Liver (tissue), 5 donors: Measurements from ENCODE around the gene ACVR2B. TPM values are rescaled to one million over a fixed set of nuclear protein-coding genes. Genes with fewer than 3 reads are reported as not detected.

Experiments used
- polyA plus RNA-seq, 2 donors: library from polyadenylated mRNA; stranded (reverse) in 1 of 2; unstranded in 1 of 2; fragments of 200-250 nt in 1 of 2; fragments of >200 nt in 1 of 2; fragmentation: Nextera tagmentation in 1 of 2; extraction: Ambion mirVana in 1 of 2; gene quantifications; one replicate each; pipeline versions ENCODE4 v1.2.1 to v1.2.3, GENCODE V29; 2013 to 2015
- small RNA-seq: library from RNA; depleted of rRNA; stranded (forward); fragments of <200 nt; gene quantifications from one replicate; pipeline ENCODE3, GENCODE V24; 2014
- total RNA-seq, 2 donors: library from RNA; depleted of rRNA; stranded (reverse); fragments of >200 nt; gene quantifications; one replicate each; pipeline ENCODE4 v1.2.3, GENCODE V29; 2014
- donor health status: healthy.
- donor health status: healthy.
- donor health status: healthy.

The ACVR2B gene
- total and polyA plus RNA-seq, 4 donors: 1.2 to 7.4 (median 4.7) TPM

Small RNA genes lying within 50 kb of the gene (small RNA-seq; reads per million reads assigned to genes)
- not detected for gene RF00019

Other genes with a start within 250 kb of the ACVR2B start
- gene SLC22A13, start 188.1 kb upstream of the ACVR2B start, total RNA-seq: under 1 TPM; 0.14 to 0.42 TPM
- under 1 TPM in 1 of 2 donors, not detected in 1; 0.10 TPM for gene SLC22A13, start 188.1 kb upstream of the ACVR2B start, polyA plus RNA-seq
- under 1 TPM in 1 of 2 donors, not detected in 1; 0.17 TPM for gene SLC22A14, start 171.6 kb upstream of the ACVR2B start, total RNA-seq
- not detected for gene SLC22A14, start 171.6 kb upstream of the ACVR2B start, polyA plus RNA-seq
- 10 to 100 TPM; 14.2 to 51.5 TPM for gene XYLB, start 107.1 kb upstream of the ACVR2B start, total RNA-seq
- 10 to 100 TPM; 14.6 to 21.4 TPM for gene XYLB, start 107.1 kb upstream of the ACVR2B start, polyA plus RNA-seq
- gene EXOG, start 42.5 kb downstream of the ACVR2B start, total RNA-seq: 1 to 10 TPM; 3.8 to 4.4 TPM
- gene EXOG, start 42.5 kb downstream of the ACVR2B start, polyA plus RNA-seq: 1 to 10 TPM; 2.1 to 3.9 TPM
- gene SCN5A, start 195.8 kb downstream of the ACVR2B start, total RNA-seq: under 1 TPM in 1 of 2 donors, not detected in 1; 0.14 TPM
- gene SCN5A, start 195.8 kb downstream of the ACVR2B start, polyA plus RNA-seq: under 1 TPM in 1 of 2 donors, not detected in 1; 0.01 TPM